Measurements from ENCODE around the gene ST8SIA6.

DNA sequence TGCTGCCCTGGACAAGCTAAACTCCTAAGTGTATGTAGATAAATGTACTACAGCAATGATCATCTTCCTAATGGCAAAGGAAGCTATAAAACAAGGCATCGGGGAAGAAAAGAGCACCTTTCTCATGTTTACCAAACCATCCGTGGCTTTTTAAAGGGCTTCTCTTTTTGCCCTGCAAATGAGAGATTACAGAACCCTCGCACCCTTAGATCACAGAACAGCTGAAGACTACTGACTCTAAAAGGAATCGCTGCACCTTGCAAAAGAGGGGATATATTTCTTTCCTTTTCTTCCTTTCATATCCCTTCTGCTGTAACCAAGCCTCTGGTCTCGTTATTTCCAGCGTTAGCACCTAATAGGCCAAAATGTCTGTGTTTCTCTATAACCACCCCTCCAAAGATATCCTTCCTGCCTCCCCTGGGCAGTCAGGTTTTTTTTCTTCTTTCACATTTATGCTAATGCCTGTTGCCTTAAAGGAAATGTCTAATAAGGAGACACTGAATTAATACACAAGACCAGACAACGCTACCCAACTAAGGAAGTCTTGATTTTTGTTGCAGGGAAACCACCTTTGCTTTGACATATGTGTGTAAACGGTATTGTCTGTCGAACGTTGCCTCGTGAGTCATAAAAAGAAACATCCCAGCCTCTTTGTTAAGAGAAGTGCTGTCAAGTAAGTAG lies 10.5 kb downstream of the ST8SIA6 start:
- TF ChIP-seq, protein P1, sequence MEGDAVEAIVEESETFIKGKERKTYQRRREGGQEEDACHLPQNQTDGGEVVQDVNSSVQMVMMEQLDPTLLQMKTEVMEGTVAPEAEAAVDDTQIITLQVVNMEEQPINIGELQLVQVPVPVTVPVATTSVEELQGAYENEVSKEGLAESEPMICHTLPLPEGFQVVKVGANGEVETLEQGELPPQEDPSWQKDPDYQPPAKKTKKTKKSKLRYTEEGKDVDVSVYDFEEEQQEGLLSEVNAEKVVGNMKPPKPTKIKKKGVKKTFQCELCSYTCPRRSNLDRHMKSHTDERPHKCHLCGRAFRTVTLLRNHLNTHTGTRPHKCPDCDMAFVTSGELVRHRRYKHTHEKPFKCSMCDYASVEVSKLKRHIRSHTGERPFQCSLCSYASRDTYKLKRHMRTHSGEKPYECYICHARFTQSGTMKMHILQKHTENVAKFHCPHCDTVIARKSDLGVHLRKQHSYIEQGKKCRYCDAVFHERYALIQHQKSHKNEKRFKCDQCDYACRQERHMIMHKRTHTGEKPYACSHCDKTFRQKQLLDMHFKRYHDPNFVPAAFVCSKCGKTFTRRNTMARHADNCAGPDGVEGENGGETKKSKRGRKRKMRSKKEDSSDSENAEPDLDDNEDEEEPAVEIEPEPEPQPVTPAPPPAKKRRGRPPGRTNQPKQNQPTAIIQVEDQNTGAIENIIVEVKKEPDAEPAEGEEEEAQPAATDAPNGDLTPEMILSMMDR (conservative IDR thresholded peaks at IDR 0.05 in 1 of 2, IDR thresholded peaks at IDR 0.05 in 1 of 2; ENCODE audit: extremely low read depth in 1 of 2, insufficient read depth in 1 of 2, low read depth in 1 of 2, low read length in 2 of 2), result no peak
- no peak for TF ChIP-seq EZH2 (IDR thresholded peaks at IDR 0.05; ENCODE audit: borderline replicate concordance, low read length)
